ENCODE data around the gene DLG2. TPM values are rescaled to one million over a fixed set of nuclear protein-coding genes. Genes with fewer than 3 reads are reported as not detected.

DLG2 gene
- total RNA-seq, 4 donors from 2014 or later: 1.3 to 4.7 (median 2.4) TPM

GRCh38 chr11:83480811-83481210 is 2146.3 kb downstream of the DLG2 start:
- H3K36me3 ChIP-seq: no peaks in the 10 kb centered on the region
- H3K9me3 ChIP-seq: no peaks in the 10 kb centered on the region
- no peak overlapping the region for H3K27ac ChIP-seq
- intact Hi-C loops (cut with DNase I; ENCODE audit: low total_unique reads): no loop called here
- DNase-seq: no peak
- no peak for TF ChIP-seq CTCF (IDR thresholded peaks at IDR 0.05 in 4 of 5, conservative IDR thresholded peaks at IDR 0.05 in 1 of 5)
- no peak for ATAC-seq
- in situ Hi-C loops (cut with MboI; ENCODE audit: low sequenced_read_pairs in 4 of 4): no loop called here
- H3K27me3 ChIP-seq: no peaks in the 10 kb centered on the region
- no peaks in the 10 kb centered on the region for H3K4me1 ChIP-seq
- H3K4me3 ChIP-seq: no peak overlapping the region

- Histone ChIP-seq H3K9me3 (no peaks in the 10 kb centered on the region), H3K4me1 (no peaks in the 10 kb centered on the region), H3K4me3 (no peak overlapping the region), H3K27me3 (no peaks in the 10 kb centered on the region), H3K36me3 (no peaks in the 10 kb centered on the region), H3K27ac (no peak overlapping the region)
- in situ Hi-C loops (cut with MboI; ENCODE audit: low sequenced_read_pairs in 4 of 4) (no loop called here), intact Hi-C loops (cut with DNase I; ENCODE audit: low total_unique reads) (no loop called here)
- TF ChIP-seq POLR2A (IDR thresholded peaks at IDR 0.05): no peak
- no peak for TF ChIP-seq CTCF (IDR thresholded peaks at IDR 0.05 in 4 of 5, conservative IDR thresholded peaks at IDR 0.05 in 1 of 5)
- ATAC-seq: no peak
- DNase-seq: no peak
These were observed 2146.9 kb downstream of the DLG2 start for GRCh38 chr11:83480251-83480650.

- intact Hi-C loops (cut with DNase I; ENCODE audit: low total_unique reads): no loop called here
- DNase-seq (no peak), ATAC-seq (no peak)
- TF ChIP-seq CTCF (IDR thresholded peaks at IDR 0.05 in 4 of 5, conservative IDR thresholded peaks at IDR 0.05 in 1 of 5): no peak
- Histone ChIP-seq H3K4me1 (no peaks in the 10 kb centered on the region), H3K36me3 (no peaks in the 10 kb centered on the region), H3K9me3 (no peaks in the 10 kb centered on the region), H3K27ac (no peak overlapping the region), H3K27me3 (no peaks in the 10 kb centered on the region), H3K4me3 (no peak overlapping the region)
- in situ Hi-C loops (cut with MboI; ENCODE audit: low sequenced_read_pairs in 4 of 4): no loop called here
These were observed 2149.4 kb downstream of the DLG2 start for GRCh38 chr11:83477772-83478171.

- Histone ChIP-seq H3K4me3 (no peak overlapping the region), H3K27ac (no peak overlapping the region), H3K4me1 (no peaks in the 10 kb centered on the region), H3K9me3 (no peaks in the 10 kb centered on the region), H3K36me3 (no peaks in the 10 kb centered on the region), H3K27me3 (no peaks in the 10 kb centered on the region)
- intact Hi-C loops (cut with DNase I; ENCODE audit: low total_unique reads): no loop called here
- DNase-seq: no peak
- in situ Hi-C loops (cut with MboI; ENCODE audit: low sequenced_read_pairs in 4 of 4): no loop called here
- no peak for TF ChIP-seq CTCF (IDR thresholded peaks at IDR 0.05 in 4 of 5, conservative IDR thresholded peaks at IDR 0.05 in 1 of 5)
- no peak for TF ChIP-seq POLR2A (IDR thresholded peaks at IDR 0.05)
- ATAC-seq: no peak
These were observed 2151.4 kb downstream of the DLG2 start for GRCh38 chr11:83475760-83476159.

- DNase-seq (no peak), ATAC-seq (no peak)
- Histone ChIP-seq H3K27me3 (no peaks in the 10 kb centered on the region), H3K9me3 (no peaks in the 10 kb centered on the region), H3K36me3 (no peaks in the 10 kb centered on the region), H3K4me3 (no peak overlapping the region), H3K4me1 (no peaks in the 10 kb centered on the region), H3K27ac (no peak overlapping the region)
- intact Hi-C loops (cut with DNase I; ENCODE audit: low total_unique reads) (no loop called here), in situ Hi-C loops (cut with MboI; ENCODE audit: low sequenced_read_pairs in 4 of 4) (loop anchor here in 1 of 4 donors (25.0 kb wide), 1 partner anchor 161 kb away; no protein-coding TSS in a partner anchor)
- TF ChIP-seq CTCF (IDR thresholded peaks at IDR 0.05 in 4 of 5, conservative IDR thresholded peaks at IDR 0.05 in 1 of 5): no peak
- no peak for TF ChIP-seq POLR2A (IDR thresholded peaks at IDR 0.05)
These were observed 2153.4 kb downstream of the DLG2 start for GRCh38 chr11:83473743-83474142.
